BLaER1 (cell line): ENCODE results near the gene MPV17L2.
"Not testable (repeated sequence)": the region's sequence is repeated elsewhere in the genome, so short reads cannot be mapped to it uniquely, and the experiment has no call there.

Experiments used
- H3K27ac ChIP-seq: shearing (Covaris generic); formaldehyde crosslinking; 2 replicates; pipeline ENCODE4 v1.8.1; 2022
- H3K27me3 ChIP-seq: shearing (Covaris generic); formaldehyde crosslinking; 2 replicates; pipeline ENCODE4 v1.8.1; 2022
- H3K36me3 ChIP-seq: shearing (Covaris generic); formaldehyde crosslinking; 2 replicates; pipeline ENCODE4 v1.8.1; 2022
- H3K4me1 ChIP-seq: shearing (Covaris generic); formaldehyde crosslinking; 2 replicates; pipeline ENCODE4 v1.8.1; 2022
- H3K4me2 ChIP-seq: shearing (Covaris generic); formaldehyde crosslinking; 2 replicates; pipeline ENCODE4 v1.8.1; 2022
- H3K4me3 ChIP-seq: shearing (Covaris generic); formaldehyde crosslinking; 2 replicates; pipeline ENCODE4 v1.8.1; 2022
- H3K9ac ChIP-seq: shearing (Covaris generic); formaldehyde crosslinking; 2 replicates; pipeline ENCODE4 v1.8.1; 2022
- H3K9me3 ChIP-seq: shearing (Covaris generic); formaldehyde crosslinking; 2 replicates; pipeline ENCODE4 v1.8.1; 2022
- H4K20me1 ChIP-seq: shearing (Covaris generic); formaldehyde crosslinking; 2 replicates; pipeline ENCODE4 v1.8.1; 2022
- Cebpa-rat ChIP-seq: shearing (Covaris generic); IDR thresholded peaks from 2 replicates; pipeline ENCODE4 v1.8.1; 2022

MPV17L2 gene

DNA sequence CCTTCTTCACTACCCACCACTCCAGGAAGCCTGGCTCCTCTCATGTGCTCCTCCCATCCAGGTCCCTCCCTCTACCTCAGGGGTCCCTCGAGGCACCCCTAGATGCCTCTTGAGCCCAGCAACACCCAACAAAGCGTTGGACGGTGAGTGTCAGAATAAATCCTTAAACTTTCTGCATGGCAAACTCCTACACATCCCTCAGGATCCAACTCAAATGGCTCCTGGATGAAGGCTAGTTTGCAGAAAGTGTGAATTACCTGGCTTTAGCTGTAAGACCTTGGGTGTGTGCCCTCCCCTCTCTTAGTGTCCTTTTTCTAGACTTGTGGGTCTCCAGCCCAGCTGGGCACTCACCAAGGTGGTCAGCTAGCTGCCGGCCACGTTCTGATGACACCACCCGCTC, 5.4 kb downstream of the MPV17L2 start:
- H3K9ac ChIP-seq: no peak overlapping the region
- H3K4me3 ChIP-seq: no peak overlapping the region
- no peak overlapping the region for H3K4me2 ChIP-seq
- TF ChIP-seq Cebpa-rat: no peak
- no peak overlapping the region for H3K27ac ChIP-seq
- H4K20me1 ChIP-seq: peaks cover 35% of the 10 kb centered on the region
- H3K4me1 ChIP-seq: peaks cover 59% of the 10 kb centered on the region
- H3K9me3 ChIP-seq: no peaks in the 10 kb centered on the region
- no peaks in the 10 kb centered on the region for H3K27me3 ChIP-seq
- peaks cover 63% of the 10 kb centered on the region for H3K36me3 ChIP-seq

DNA sequence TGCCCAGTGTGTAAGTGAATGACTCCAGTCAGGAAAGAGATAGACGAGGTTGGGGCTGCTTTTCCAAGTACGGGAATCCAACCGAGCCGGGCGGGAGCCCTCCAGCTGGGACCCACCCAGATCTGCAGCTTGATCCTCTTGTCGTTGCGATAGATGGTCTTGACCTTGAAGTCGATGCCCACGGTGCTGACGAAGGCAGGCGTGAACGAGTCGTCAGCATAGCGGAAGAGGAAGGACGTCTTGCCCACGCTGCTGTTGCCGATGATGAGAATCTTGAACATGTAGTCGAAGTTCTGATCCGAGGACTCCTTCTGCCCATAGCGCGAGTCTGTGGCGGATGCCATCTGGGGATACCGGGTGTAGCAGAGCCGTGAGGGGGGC, 9.4 kb downstream of the MPV17L2 start:
- TF ChIP-seq Cebpa-rat: no peak
- no peaks in the 10 kb centered on the region for H3K27me3 ChIP-seq
- H3K4me1 ChIP-seq: peaks cover 50% of the 10 kb centered on the region
- H4K20me1 ChIP-seq: peaks cover 19% of the 10 kb centered on the region
- H3K9ac ChIP-seq: peak overlapping the region; percentile 71
- peak overlapping the region; percentile 79 for H3K4me3 ChIP-seq
- H3K4me2 ChIP-seq: peak overlapping the region; percentile 97
- H3K9me3 ChIP-seq: no peaks in the 10 kb centered on the region
- peaks cover 47% of the 10 kb centered on the region for H3K36me3 ChIP-seq
- H3K27ac ChIP-seq: no peak overlapping the region

DNA sequence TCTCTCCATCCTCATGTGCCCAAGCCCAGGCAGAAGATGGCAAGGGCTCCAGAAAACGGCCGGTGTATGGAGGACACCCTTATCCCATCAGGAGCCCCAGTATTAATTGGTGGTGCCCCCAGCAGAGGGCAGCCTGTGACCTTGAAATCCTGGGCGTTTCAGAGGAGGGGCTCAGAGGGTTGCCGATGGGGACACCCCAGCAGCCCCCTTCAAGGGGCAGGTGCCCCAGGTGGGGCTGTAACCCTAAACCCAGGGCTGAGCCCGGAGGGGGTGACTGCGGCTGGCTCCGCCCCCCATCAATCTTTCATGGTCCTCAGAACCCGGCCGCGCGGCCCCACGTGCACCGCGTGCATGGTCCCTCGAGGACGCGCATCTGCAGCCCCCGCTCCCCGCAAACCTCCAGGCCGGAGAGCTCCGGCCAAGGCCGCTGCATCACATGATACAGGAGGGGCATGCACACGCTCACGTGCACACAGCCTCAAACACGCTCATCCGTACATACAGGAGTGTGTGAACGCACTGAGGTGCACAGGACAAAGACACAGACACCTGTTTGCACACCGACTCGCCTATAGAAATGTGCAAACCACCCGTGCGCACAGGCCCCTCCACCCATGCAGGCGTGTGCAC, 9.9 kb downstream of the MPV17L2 start:
- peaks cover 51% of the 10 kb centered on the region for H3K4me1 ChIP-seq
- H4K20me1 ChIP-seq: peaks cover 19% of the 10 kb centered on the region
- H3K4me2 ChIP-seq: peak overlapping the region; percentile 97
- H3K27ac ChIP-seq: no peak overlapping the region
- peaks cover 42% of the 10 kb centered on the region for H3K36me3 ChIP-seq
- TF ChIP-seq Cebpa-rat: no peak
- H3K27me3 ChIP-seq: no peaks in the 10 kb centered on the region
- H3K9me3 ChIP-seq: no peaks in the 10 kb centered on the region
- peak overlapping the region; percentile 79 for H3K4me3 ChIP-seq
- peak overlapping the region; percentile 71 for H3K9ac ChIP-seq

DNA sequence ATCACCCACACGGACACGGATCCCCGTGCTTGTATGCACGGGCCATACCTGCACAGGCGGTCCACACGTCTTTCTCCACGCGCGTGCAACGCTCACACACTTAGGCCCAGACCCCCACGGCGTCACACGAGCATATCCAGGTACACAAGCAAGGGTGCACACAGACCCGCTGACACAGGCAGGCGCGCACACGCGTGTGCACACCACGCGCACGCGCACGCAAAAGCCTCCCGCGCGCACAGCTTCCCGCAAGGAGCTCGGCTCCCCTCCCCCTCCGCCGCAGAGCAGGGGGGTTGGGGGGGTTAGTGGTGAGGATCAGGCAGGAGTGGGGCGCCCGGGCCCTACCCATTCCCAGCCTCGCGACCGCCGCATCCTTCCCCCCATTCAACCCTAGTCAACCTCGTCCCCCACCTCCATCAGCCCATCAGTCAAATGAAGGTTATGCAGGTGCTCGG, 10.4 kb downstream of the MPV17L2 start:
- TF ChIP-seq Cebpa-rat: no peak
- Histone ChIP-seq H3K27ac (peak overlapping the region; percentile 47; the same call in 1 of the 2 replicates), H3K4me1 (peaks cover 51% of the 10 kb centered on the region), H3K4me2 (peak overlapping the region; percentile 97), H4K20me1 (peaks cover 19% of the 10 kb centered on the region), H3K9ac (peak overlapping the region; percentile 71), H3K4me3 (peak overlapping the region; percentile 79), H3K36me3 (peaks cover 37% of the 10 kb centered on the region), H3K27me3 (no peaks in the 10 kb centered on the region), H3K9me3 (no peaks in the 10 kb centered on the region)

DNA sequence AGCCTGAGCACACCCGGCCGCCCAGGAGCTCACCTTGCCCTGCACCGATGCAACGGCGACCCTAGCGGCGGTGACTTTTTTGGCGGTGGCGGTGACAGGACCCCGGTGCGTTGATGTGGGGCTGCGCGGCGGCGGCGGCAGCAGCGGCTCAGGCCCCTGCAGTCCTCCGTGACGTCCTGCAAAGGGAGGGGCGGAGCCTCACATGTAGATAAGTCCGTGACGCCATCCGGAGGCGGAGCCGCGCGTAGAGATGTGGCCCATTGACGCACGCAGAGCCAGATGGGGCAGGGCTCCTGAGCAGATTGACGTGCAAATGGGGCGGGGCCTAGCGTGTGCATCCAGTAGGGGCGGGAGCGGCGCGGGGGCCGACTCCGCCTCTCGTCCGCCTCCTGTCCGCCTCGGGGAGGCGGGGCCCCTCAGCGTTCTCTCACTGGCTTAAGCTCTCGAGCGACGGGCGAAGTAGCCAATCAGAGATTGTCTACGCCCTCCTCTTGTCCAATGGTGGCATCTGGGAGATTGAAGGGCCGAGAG, 10.9 kb downstream of the MPV17L2 start, which contains the start of gene RAB3A:
RAB3A (minus strand) TSS at position 180 of the 531 bp plus-strand sequence. CDS start 1,302 bp downstream, outside the sequence.
- Histone ChIP-seq H3K36me3 (peaks cover 32% of the 10 kb centered on the region), H3K4me3 (peak within 1 kb of the TSS; percentile 79), H3K27me3 (no peaks in the 10 kb centered on the region), H3K9me3 (no peaks in the 10 kb centered on the region), H4K20me1 (peaks cover 19% of the 10 kb centered on the region), H3K4me2 (peak within 1 kb of the TSS; percentile 97), H3K4me1 (peaks cover 56% of the 10 kb centered on the region), H3K9ac (peak within 1 kb of the TSS; percentile 87), H3K27ac (peak within 1 kb of the TSS; percentile 96)
- TF ChIP-seq Cebpa-rat: no peak

DNA sequence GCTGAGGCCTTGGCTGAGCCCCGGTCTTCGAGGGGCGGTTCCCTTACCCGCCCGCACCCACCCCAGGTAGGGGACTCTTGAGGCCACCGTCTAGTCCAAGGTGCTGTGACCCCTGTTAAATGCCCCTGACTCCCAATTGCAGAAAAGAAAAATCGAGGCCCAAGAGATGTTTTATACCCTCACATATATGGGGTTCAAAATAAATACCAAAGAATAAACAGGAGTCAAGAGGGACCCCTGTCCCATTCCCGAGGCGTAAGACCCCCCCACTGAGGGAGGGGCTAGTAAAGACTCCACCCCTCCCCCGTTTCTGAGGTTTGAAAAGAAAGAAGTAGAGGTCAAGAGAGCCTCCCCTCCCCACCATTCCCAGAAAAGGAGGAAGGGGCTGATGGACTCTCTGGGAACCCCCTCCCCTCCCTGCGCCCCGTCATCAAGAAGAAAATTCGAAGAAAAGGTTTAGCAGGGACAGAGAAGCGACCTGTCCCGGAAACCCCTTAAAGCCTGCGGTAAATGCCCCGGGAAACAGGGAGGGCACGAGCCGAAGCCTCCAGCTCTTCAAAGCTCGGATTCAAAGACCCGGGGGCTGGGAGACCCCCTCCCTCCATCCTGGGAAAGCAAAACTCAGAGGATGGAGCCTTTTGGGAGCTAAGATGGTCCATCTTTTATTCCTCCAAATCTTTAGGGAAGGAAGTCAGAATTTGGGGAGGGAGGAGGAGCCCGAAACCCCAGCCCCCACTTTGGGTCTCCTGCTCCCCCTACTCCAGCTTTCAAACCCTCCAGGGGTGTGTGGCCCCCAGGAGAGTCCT, 11.6 kb downstream of the MPV17L2 start:
- Histone ChIP-seq H3K9me3 (no peaks in the 10 kb centered on the region), H3K27ac (peak overlapping the region; percentile 96), H3K4me2 (peak overlapping the region; percentile 97), H3K9ac (peak overlapping the region; percentile 87), H3K4me1 (peaks cover 57% of the 10 kb centered on the region), H3K4me3 (peak overlapping the region; percentile 78), H3K27me3 (no peaks in the 10 kb centered on the region), H4K20me1 (peaks cover 19% of the 10 kb centered on the region), H3K36me3 (peaks cover 25% of the 10 kb centered on the region)
- no peak for TF ChIP-seq Cebpa-rat

DNA sequence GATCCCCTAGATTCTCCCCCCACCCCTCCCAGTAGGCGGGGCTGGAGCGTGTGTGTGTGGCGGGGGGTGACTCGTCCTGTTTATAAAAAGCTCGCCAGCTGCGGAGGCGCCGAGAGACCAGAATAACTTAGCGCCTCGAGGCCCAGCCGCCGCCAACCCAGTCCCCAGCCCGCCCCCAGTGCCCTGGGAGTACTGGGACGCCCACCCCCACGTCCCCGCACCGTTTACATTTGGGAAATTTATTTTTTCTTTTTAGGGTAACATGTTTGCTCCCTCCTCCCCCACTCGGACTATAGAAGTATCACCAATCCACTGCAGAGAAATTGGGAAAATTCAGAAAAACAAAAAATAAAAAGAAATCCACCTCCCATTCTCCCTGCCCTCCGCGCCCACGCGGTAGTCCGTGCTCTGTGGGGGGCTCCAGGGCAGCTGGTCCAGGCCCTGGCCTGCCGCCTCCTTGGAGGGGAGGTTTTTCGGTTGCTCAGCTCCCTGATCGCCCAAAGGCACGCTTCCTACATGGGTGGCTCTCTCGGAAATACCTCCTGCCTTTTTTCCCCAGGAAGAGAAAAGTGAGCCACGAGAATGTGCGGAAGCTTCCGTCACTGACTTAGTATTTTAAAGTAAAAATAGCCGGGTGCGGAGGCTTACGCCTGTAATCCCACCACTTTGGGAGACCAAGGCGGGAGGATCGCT, 12.3 kb downstream of the MPV17L2 start:
- no peak for TF ChIP-seq Cebpa-rat

DNA sequence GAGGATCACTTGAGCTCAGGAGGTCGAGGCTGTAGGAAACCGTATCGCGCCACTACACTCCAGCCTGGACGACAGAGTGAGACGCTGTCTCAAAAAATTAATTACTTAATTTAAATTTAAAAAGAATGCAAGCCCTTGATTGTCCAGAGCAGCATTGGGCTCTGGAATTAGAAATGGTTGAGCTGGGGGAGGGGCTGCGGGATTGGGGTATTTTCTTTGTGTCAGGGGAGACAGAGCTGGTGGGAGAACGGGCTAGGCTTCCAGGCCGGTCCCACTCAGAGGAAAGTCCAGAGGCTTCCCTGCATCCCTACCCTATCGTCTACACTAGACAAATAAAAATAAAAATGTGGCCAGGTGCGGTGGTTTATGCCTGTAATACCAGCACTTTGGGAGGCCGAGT, 13.0 kb downstream of the MPV17L2 start:
- Histone ChIP-seq H3K27ac (peak overlapping the region; percentile 96), H3K4me1 (peaks cover 50% of the 10 kb centered on the region), H3K4me3 (peak overlapping the region; percentile 78), H3K9ac (peak overlapping the region; percentile 87), H3K27me3 (no peaks in the 10 kb centered on the region), H4K20me1 (peaks cover 19% of the 10 kb centered on the region), H3K36me3 (peaks cover 11% of the 10 kb centered on the region), H3K4me2 (peak overlapping the region; percentile 97), H3K9me3 (no peaks in the 10 kb centered on the region)
- no peak for TF ChIP-seq Cebpa-rat

More for the DNA sequence above, 12.3 kb downstream of the MPV17L2 start:
- H3K36me3 ChIP-seq: peaks cover 18% of the 10 kb centered on the region
- peak overlapping the region; percentile 87 for H3K9ac ChIP-seq
- H4K20me1 ChIP-seq: peaks cover 19% of the 10 kb centered on the region
- no peaks in the 10 kb centered on the region for H3K27me3 ChIP-seq
- H3K4me1 ChIP-seq: peaks cover 55% of the 10 kb centered on the region
- no peaks in the 10 kb centered on the region for H3K9me3 ChIP-seq
- H3K4me3 ChIP-seq: peak overlapping the region; percentile 78
- peak overlapping the region; percentile 97 for H3K4me2 ChIP-seq
- peak overlapping the region; percentile 96 for H3K27ac ChIP-seq

DNA sequence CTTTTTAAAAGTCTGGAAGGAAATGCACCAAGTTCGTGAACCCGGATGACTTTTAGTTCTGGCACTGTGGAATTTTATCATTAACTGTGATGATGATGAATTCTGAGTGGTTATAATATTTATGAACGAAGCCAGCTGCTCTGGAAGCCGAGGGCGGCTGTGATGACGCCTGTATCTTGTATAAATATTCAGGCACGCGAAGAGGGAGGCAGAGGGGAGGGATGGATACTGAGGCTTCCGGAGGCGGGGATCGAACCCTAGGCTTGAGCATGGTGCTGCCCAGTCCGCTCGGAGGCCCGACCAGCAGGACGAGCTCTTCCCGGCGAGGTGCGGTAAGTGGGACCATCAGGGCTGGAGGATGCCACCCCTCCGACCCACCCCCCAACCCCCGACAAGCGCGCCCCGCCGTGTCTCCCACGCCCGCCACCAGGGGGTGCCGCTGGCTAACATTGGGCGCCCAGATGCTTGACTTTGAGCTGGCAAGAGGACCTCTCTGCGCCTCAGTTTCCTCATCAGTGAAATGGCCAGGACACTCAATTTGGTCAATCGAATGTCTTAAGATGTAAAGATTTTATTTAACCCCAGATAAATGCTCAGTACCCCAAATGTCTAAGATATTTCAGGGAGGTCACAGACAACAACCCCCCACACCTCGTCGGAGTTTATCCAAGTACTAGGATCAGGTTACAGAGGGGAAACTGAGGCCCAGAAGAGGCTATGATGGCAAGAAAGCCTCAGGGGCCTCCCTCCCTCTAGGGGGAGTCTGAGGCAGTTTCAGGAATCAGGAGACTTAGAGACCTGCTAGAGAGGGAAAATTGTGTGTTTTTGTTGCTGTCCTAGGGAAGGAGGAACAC, 15.3 kb downstream of the MPV17L2 start:
- no peak overlapping the region for H3K9ac ChIP-seq
- no peak overlapping the region for H3K27ac ChIP-seq
- peaks cover 29% of the 10 kb centered on the region for H3K4me1 ChIP-seq
- H3K36me3 ChIP-seq: peaks cover 7% of the 10 kb centered on the region; the same call in 1 of the 2 replicates
- no peak for TF ChIP-seq Cebpa-rat
- H3K4me2 ChIP-seq: no peak overlapping the region
- no peaks in the 10 kb centered on the region for H3K27me3 ChIP-seq
- no peaks in the 10 kb centered on the region for H3K9me3 ChIP-seq
- H3K4me3 ChIP-seq: no peak overlapping the region
- no peaks in the 10 kb centered on the region for H4K20me1 ChIP-seq

DNA sequence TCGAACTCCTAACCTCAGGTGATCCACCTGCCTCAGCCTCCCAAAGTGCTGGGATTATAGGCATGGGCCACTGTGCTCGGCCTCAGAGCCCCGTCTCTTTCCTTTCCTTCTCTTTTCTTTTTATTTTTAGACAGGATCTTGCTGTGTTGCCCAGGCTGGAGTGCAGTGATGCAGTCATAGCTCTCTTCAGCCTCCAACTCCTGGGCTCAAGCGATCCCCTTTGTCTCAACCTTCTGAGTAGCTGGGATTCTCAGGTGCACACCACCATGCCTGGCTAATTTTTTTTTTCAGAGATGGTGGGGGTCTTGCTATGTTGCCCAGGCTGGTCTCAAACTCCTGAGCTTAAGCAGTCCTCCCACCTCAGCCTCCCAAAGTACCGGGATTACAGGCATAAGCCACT, 16.9 kb downstream of the MPV17L2 start:
- peaks cover 33% of the 10 kb centered on the region for H3K4me1 ChIP-seq
- not testable (repeated sequence) for H3K9me3 ChIP-seq, H3K36me3 ChIP-seq, H3K27me3 ChIP-seq, H3K4me3 ChIP-seq, H3K9ac ChIP-seq, H4K20me1 ChIP-seq, H3K27ac ChIP-seq, H3K4me2 ChIP-seq
